Upper lobe of right lung (tissue), 1 donor: ENCODE data around the gene LHB. TPM values are rescaled to one million over a fixed set of nuclear protein-coding genes. Genes with fewer than 3 reads are reported as not detected.

ENCODE experiments used
- ATAC-seq: fragments of 200-7000 bp; cut with Tn5 transposase; one replicate; pipeline ENCODE4 v1.9.1; 2020; ENCODE audit warnings: mild to moderate bottlenecking, moderate library complexity
- DNase-seq: peaks from one replicate; pipeline ENCODE4 v3.0.0-alpha.2; 2020
- H3K27ac ChIP-seq: fragments of 200-600 bp; one replicate; pipeline ENCODE4 v1.8.0; 2022
- H3K27me3 ChIP-seq: fragments of 200-600 bp; one replicate; pipeline ENCODE4 v1.8.0; 2022; ENCODE audit warnings: mild to moderate bottlenecking
- H3K36me3 ChIP-seq: fragments of 200-600 bp; one replicate; pipeline ENCODE4 v1.8.0; 2022
- H3K4me1 ChIP-seq: fragments of 200-600 bp; one replicate; pipeline ENCODE4 v1.8.0; 2022
- H3K4me3 ChIP-seq: fragments of 200-600 bp; one replicate; pipeline ENCODE4 v1.8.0; 2022; ENCODE audit warnings: mild to moderate bottlenecking
- H3K9me3 ChIP-seq: fragments of 200-600 bp; one replicate; pipeline ENCODE4 v1.8.0; 2022
- intact Hi-C: fragments of 100-400 bp; cut with DNase I; formaldehyde crosslinking; loops from one replicate; pipeline ENCODE4 v1.11.0; 2022
- total RNA-seq: library from RNA; stranded (reverse); fragmentation: NEBNext Ultra II Directional; extraction: Animal tissue kit (Norgen Biotek cat#: 25700); gene quantifications from one replicate; pipeline ENCODE4 v1.2.1, GENCODE V29; 2021
- TF ChIP-seq, protein P1 (sequence below): fragments of 200-600 bp; IDR thresholded peaks from one replicate; pipeline ENCODE4 v1.8.0; 2022; ENCODE audit warnings: antibody characterized with exemption
- donor health status: DM: no; HTN: yes; CAD: no; lungs with severe emphysema.

LHB gene
- total RNA-seq, 1 donor from 2014 or later = not detected

DNA sequence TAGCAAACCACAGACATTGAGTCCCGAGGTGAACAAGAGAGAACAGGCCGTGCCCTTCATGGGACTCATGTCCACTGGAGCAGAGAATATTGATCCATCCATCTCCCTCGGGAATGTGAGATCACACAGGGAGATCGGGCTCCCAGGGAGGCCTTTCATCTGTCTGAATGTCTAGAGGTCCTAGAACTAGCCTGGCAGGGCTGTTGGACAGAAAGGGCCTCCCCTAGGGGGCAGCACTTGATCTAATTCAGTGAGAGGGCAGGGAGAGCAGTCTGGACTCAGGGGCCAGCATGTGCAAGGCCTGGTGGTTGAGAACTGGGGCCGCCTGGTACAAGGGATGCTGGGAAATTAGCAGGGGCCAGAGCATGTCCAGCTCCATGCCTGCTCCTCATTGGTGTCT lies 18.9 kb downstream of the LHB start:
- Histone ChIP-seq H3K27me3 (no peaks in the 10 kb centered on the region), H3K4me1 (peaks cover 8% of the 10 kb centered on the region), H3K27ac (no peak overlapping the region), H3K9me3 (no peaks in the 10 kb centered on the region), H3K36me3 (peaks cover 7% of the 10 kb centered on the region), H3K4me3 (no peak overlapping the region)
- ATAC-seq (no peak), DNase-seq (no peak)
- intact Hi-C loops = no loop called here
- TF ChIP-seq, protein P1, sequence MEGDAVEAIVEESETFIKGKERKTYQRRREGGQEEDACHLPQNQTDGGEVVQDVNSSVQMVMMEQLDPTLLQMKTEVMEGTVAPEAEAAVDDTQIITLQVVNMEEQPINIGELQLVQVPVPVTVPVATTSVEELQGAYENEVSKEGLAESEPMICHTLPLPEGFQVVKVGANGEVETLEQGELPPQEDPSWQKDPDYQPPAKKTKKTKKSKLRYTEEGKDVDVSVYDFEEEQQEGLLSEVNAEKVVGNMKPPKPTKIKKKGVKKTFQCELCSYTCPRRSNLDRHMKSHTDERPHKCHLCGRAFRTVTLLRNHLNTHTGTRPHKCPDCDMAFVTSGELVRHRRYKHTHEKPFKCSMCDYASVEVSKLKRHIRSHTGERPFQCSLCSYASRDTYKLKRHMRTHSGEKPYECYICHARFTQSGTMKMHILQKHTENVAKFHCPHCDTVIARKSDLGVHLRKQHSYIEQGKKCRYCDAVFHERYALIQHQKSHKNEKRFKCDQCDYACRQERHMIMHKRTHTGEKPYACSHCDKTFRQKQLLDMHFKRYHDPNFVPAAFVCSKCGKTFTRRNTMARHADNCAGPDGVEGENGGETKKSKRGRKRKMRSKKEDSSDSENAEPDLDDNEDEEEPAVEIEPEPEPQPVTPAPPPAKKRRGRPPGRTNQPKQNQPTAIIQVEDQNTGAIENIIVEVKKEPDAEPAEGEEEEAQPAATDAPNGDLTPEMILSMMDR = peak; percentile 48

GRCh38 chr19:48994035-48994386 lies 22.9 kb downstream of the LHB start:
- no peaks in the 10 kb centered on the region for H3K27me3 ChIP-seq
- intact Hi-C loops = no loop called here

DNA sequence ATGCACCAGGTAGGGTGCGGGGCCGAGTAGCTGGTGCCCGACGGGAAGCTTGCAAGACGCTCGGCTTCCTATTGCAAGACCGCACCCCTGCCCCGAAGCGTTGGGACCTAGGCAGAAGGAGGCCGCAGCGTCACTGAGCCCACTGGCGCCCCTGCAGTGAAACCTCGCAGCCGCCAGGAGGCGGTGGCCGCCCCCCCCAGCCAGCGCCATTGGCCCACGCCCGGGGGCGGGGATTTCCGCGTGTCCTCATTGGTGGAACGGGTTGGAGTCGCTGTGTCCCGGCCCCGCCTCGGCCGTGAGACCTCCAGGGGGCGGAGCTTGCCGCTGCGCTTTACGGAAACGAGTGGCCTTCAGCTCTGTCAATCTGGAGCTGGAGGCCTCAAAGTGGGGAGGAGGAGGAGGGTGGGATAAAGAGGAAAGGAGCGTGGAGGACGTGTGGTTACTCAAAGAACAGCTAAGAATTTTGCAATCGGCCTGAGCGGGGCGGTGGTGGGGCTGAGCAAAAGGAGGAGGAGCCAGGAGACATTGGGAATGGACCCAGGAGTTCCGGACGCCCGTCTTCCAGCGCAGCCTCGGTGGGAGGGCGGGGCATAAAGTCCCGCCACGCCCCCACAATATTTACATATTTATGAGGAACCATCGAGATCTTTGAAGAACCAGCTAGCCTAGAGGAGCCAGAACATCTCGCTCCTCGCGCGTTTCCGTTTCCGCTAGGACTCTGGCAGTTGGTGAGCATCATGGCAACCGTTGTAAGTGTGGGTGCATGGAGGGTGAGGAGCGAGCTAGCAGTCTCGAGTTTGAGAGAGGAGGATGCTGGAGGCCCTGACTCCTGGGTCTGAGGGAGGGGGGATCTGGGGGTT lies 23.5 kb downstream of the LHB start, which contains the start of the genes GYS1 and RUVBL2:
GYS1 (minus strand) TSS at position 135 of the 860 bp plus-strand sequence. CDS start 197 bp downstream, outside the sequence.
RUVBL2 (plus strand) TSS at position 713 of the 860 bp plus-strand sequence; CDS start at position 738, 25 bp downstream.
- Histone ChIP-seq H3K36me3 (peaks cover 3% of the 10 kb centered on the region), H3K4me3 (peak within 1 kb of the TSS; percentile 80), H3K27ac (peak within 1 kb of the TSS; percentile 95), H3K4me1 (peaks cover 20% of the 10 kb centered on the region), H3K27me3 (no peaks in the 10 kb centered on the region), H3K9me3 (no peaks in the 10 kb centered on the region)
- TF ChIP-seq, protein P1 = peak; percentile 97
- DNase-seq (peak; percentile 100), ATAC-seq (peak; percentile 94)
- intact Hi-C loops = no loop called here

More at GRCh38 chr19:48994035-48994386, 22.9 kb downstream of the LHB start:
- ATAC-seq = no peak
- Histone ChIP-seq H3K27ac (peak overlapping the region; percentile 95), H3K36me3 (peaks cover 3% of the 10 kb centered on the region), H3K4me3 (peak overlapping the region; percentile 80), H3K9me3 (no peaks in the 10 kb centered on the region), H3K4me1 (peaks cover 20% of the 10 kb centered on the region)
- TF ChIP-seq, protein P1 = no peak
- DNase-seq = no peak

GRCh38 chr19:48992581-48993174 lies 24.2 kb downstream of the LHB start:
- Histone ChIP-seq H3K27me3 (no peaks in the 10 kb centered on the region), H3K4me1 (peaks cover 20% of the 10 kb centered on the region), H3K27ac (peak overlapping the region; percentile 95), H3K4me3 (peak overlapping the region; percentile 80), H3K36me3 (peaks cover 8% of the 10 kb centered on the region), H3K9me3 (no peaks in the 10 kb centered on the region)
- DNase-seq (peak; percentile 78), ATAC-seq (peak; percentile 5)
- TF ChIP-seq, protein P1 = no peak
- intact Hi-C loops = no loop called here

DNA sequence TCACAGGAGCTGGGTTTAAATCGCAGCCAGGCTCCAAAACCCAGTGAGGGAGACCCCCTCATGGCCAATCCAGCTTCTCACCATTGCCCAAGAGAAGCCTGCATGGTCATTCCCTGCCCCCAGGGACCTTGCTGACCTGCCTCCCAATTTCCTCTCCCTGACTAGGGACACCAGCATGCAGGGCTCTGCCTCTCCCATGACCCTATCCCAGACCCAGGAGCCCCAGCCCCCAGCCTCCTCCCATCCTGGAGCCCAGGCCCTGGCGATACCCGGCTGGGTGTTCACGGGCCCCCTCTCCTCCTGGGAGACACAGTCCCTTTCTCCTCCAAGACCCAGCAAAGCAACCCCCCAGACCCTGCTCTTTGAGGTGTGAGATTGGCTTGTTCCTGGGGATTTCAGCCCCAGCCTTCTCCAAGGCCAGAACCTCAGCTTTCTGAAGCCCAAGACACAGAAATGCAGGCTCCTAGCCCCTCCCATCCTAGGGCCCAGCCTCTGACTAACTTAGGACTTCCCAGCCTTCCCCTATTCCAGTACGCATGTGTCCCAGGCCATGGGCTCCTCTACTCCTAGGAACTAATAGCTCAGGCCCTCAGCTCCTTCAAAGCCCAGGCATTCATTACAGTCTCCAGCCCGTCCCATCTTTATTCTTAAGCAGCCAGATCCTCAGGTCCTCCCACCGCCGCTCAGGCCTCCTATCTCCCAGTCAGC lies 24.9 kb downstream of the LHB start:
- TF ChIP-seq, protein P1 = no peak
- no peak for DNase-seq
- peak; percentile 53 for ATAC-seq
- H3K4me1 ChIP-seq = peaks cover 20% of the 10 kb centered on the region
- H3K4me3 ChIP-seq = peak overlapping the region; percentile 80
- intact Hi-C loops = no loop called here
- H3K27me3 ChIP-seq = no peaks in the 10 kb centered on the region
- H3K9me3 ChIP-seq = no peaks in the 10 kb centered on the region
- peak overlapping the region; percentile 95 for H3K27ac ChIP-seq
- H3K36me3 ChIP-seq = peaks cover 11% of the 10 kb centered on the region
